ENCODE data around the gene CFAP210. TPM values are rescaled to one million over a fixed set of nuclear protein-coding genes. Genes with fewer than 3 reads are reported as not detected.

Gene CFAP210
- total and polyA plus RNA-seq, 9 of the 15 experiments (the other 6 are each of a cell fraction or from before 2014, with no cell fraction given), result 0.75 to 3.6 (median 1.3) TPM

- TF ChIP-seq KLF6 (CRISPR knock-in tag; IDR thresholded peaks at IDR 0.05; ENCODE audit: borderline replicate concordance) (no peak), ZBTB17 (CRISPR knock-in tag; IDR thresholded peaks at IDR 0.05) (no peak), ZNF407 (IDR thresholded peaks at IDR 0.05; ENCODE audit: low read depth) (no peak), ZNF197 (CRISPR knock-in tag; IDR thresholded peaks at IDR 0.05; ENCODE audit: low read depth) (no peak), TOE1 (IDR thresholded peaks at IDR 0.05; ENCODE audit: borderline replicate concordance) (no peak), TOE1 (CRISPR knock-in tag; IDR thresholded peaks at IDR 0.05; ENCODE audit: borderline replicate concordance, low read depth) (no peak), ZNF134 (CRISPR knock-in tag; conservative IDR thresholded peaks at IDR 0.05) (no peak), ZNF449 (CRISPR knock-in tag; IDR thresholded peaks at IDR 0.05) (no peak), NFIC (IDR thresholded peaks at IDR 0.05) (no peak), OTX1 (CRISPR knock-in tag; IDR thresholded peaks at IDR 0.05) (no peak), POLR2H (tag; IDR thresholded peaks at IDR 0.05; ENCODE audit: low read depth) (no peak), GABPB2 (CRISPR knock-in tag; conservative IDR thresholded peaks at IDR 0.05) (no peak)
- TF ChIP-seq, protein P1, sequence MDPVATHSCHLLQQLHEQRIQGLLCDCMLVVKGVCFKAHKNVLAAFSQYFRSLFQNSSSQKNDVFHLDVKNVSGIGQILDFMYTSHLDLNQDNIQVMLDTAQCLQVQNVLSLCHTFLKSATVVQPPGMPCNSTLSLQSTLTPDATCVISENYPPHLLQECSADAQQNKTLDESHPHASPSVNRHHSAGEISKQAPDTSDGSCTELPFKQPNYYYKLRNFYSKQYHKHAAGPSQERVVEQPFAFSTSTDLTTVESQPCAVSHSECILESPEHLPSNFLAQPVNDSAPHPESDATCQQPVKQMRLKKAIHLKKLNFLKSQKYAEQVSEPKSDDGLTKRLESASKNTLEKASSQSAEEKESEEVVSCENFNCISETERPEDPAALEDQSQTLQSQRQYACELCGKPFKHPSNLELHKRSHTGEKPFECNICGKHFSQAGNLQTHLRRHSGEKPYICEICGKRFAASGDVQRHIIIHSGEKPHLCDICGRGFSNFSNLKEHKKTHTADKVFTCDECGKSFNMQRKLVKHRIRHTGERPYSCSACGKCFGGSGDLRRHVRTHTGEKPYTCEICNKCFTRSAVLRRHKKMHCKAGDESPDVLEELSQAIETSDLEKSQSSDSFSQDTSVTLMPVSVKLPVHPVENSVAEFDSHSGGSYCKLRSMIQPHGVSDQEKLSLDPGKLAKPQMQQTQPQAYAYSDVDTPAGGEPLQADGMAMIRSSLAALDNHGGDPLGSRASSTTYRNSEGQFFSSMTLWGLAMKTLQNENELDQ (CRISPR knock-in tag; IDR thresholded peaks at IDR 0.05; ENCODE audit: borderline replicate concordance), result no peak
Measured at GRCh38 chr2:169743549-169743948, 49.3 kb upstream of the CFAP210 start (continued).
